Measurements from ENCODE around the gene NAA35. TPM values are rescaled to one million over a fixed set of nuclear protein-coding genes. Genes with fewer than 3 reads are reported as not detected.
"Not testable (repeated sequence)": the region's sequence is repeated elsewhere in the genome, so short reads cannot be mapped to it uniquely, and the experiment has no call there.

The NAA35 gene
- total and polyA plus RNA-seq, 2 experiments from 2014 or later = 29.2 to 31.6 TPM

GRCh38 chr9:85935950-85936349, 5.0 kb upstream of the NAA35 start:
- not testable (repeated sequence) for H3K79me2 ChIP-seq (replicated peaks; ENCODE audit: insufficient read depth); H3K27me3 Mint-ChIP-seq (ENCODE audit: insufficient read depth, low read depth, poor library complexity); H3K4me3 Mint-ChIP-seq; ATAC-seq; H4K20me1 ChIP-seq (replicated peaks; ENCODE audit: insufficient read depth); H3K4me1 ChIP-seq (ENCODE audit: insufficient read depth); H3K4me1 Mint-ChIP-seq; H3K4me2 ChIP-seq; H3F3A ChIP-seq (replicated peaks; ENCODE audit: low read depth); H3K36me3 ChIP-seq (ENCODE audit: insufficient read depth); H3K9me2 ChIP-seq (ENCODE audit: insufficient read depth); H3K27ac ChIP-seq (ENCODE audit: low read depth); H3K36me3 Mint-ChIP-seq (ENCODE audit: low read depth); H3K4me3 ChIP-seq; H3K27me3 ChIP-seq (ENCODE audit: insufficient read depth); DNase-seq (ENCODE audit: low spot score); H3K27ac Mint-ChIP-seq; H3K9me3 Mint-ChIP-seq
- H2AFZ ChIP-seq = peak overlapping the region; percentile 94

DNA sequence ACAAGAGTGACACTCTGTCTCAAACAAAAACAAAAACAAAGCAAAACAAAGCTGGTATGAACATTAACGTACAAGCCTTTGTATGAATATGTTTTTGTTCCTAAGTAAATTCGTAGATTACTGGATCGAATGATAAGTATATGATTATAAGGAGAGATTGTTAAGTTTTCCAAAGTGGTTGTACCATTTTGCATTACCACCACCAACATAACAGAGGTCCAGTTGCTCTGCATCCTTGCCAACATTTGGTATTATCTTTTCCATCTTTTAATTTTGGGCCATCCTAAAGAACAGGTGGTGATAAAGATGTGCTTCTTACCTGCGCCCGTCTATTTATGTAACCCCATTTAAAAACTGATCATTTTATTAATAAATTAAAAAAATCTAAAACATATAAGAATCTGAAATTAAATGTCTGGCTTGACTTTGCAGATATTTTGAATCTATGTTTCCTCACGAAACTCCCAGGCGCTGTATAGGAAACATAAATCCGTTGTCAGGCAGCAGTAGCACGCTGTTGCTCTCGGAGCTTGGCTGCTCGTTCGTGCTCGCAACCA, 593 bp upstream of the NAA35 start:
- peaks cover 3% of the 10 kb centered on the region; the same call in 2 of the 3 replicates for H3K36me3 Mint-ChIP-seq (ENCODE audit: low read depth)
- Histone ChIP-seq H3K27me3 (ENCODE audit: insufficient read depth) (no peaks in the 10 kb centered on the region), H2AFZ (peak overlapping the region; percentile 20; the same call in 1 of the 2 replicates), H3K4me2 (peak overlapping the region; percentile 71), H3K9me2 (ENCODE audit: insufficient read depth) (no peaks in the 10 kb centered on the region), H3K4me3 (peak overlapping the region; percentile 51), H3K79me2 (replicated peaks; ENCODE audit: insufficient read depth) (peaks cover 39% of the 10 kb centered on the region), H4K20me1 (replicated peaks; ENCODE audit: insufficient read depth) (0 out of 2 replicates have a peak, but pooled peaks cover 15% of the 10 kb centered on the region), H3K36me3 (ENCODE audit: insufficient read depth) (peaks cover 23% of the 10 kb centered on the region; the same call in 1 of the 2 replicates), H3K4me1 (ENCODE audit: insufficient read depth) (peaks cover 7% of the 10 kb centered on the region; the same call in 1 of the 2 replicates), H3K27ac (ENCODE audit: low read depth) (peak overlapping the region; percentile 62; the same call in 1 of the 2 replicates), H3F3A (replicated peaks; ENCODE audit: low read depth) (peaks cover 5% of the 10 kb centered on the region; the same call in 1 of the 2 replicates)
- peaks cover 3% of the 10 kb centered on the region; the same call in 1 of the 3 replicates for H3K4me1 Mint-ChIP-seq
- TF ChIP-seq POLR2AphosphoS5 (IDR thresholded peaks at IDR 0.05; ENCODE audit: low read depth) (no peak; the same call in none of the 2 replicates), STAT1 (IDR thresholded peaks at IDR 0.05; ENCODE audit: unreplicated experiment) (no peak), JUNB (IDR thresholded peaks at IDR 0.05; ENCODE audit: unreplicated experiment) (no peak), ZNF114 (CRISPR knock-in tag; IDR thresholded peaks at IDR 0.05) (no peak), CREB1 (CRISPR knock-in tag; IDR thresholded peaks at IDR 0.05; ENCODE audit: low read depth) (no peak), EZH2 (IDR thresholded peaks at IDR 0.05; ENCODE audit: low read depth, unreplicated experiment) (no peak)
- TF ChIP-seq, protein P1, sequence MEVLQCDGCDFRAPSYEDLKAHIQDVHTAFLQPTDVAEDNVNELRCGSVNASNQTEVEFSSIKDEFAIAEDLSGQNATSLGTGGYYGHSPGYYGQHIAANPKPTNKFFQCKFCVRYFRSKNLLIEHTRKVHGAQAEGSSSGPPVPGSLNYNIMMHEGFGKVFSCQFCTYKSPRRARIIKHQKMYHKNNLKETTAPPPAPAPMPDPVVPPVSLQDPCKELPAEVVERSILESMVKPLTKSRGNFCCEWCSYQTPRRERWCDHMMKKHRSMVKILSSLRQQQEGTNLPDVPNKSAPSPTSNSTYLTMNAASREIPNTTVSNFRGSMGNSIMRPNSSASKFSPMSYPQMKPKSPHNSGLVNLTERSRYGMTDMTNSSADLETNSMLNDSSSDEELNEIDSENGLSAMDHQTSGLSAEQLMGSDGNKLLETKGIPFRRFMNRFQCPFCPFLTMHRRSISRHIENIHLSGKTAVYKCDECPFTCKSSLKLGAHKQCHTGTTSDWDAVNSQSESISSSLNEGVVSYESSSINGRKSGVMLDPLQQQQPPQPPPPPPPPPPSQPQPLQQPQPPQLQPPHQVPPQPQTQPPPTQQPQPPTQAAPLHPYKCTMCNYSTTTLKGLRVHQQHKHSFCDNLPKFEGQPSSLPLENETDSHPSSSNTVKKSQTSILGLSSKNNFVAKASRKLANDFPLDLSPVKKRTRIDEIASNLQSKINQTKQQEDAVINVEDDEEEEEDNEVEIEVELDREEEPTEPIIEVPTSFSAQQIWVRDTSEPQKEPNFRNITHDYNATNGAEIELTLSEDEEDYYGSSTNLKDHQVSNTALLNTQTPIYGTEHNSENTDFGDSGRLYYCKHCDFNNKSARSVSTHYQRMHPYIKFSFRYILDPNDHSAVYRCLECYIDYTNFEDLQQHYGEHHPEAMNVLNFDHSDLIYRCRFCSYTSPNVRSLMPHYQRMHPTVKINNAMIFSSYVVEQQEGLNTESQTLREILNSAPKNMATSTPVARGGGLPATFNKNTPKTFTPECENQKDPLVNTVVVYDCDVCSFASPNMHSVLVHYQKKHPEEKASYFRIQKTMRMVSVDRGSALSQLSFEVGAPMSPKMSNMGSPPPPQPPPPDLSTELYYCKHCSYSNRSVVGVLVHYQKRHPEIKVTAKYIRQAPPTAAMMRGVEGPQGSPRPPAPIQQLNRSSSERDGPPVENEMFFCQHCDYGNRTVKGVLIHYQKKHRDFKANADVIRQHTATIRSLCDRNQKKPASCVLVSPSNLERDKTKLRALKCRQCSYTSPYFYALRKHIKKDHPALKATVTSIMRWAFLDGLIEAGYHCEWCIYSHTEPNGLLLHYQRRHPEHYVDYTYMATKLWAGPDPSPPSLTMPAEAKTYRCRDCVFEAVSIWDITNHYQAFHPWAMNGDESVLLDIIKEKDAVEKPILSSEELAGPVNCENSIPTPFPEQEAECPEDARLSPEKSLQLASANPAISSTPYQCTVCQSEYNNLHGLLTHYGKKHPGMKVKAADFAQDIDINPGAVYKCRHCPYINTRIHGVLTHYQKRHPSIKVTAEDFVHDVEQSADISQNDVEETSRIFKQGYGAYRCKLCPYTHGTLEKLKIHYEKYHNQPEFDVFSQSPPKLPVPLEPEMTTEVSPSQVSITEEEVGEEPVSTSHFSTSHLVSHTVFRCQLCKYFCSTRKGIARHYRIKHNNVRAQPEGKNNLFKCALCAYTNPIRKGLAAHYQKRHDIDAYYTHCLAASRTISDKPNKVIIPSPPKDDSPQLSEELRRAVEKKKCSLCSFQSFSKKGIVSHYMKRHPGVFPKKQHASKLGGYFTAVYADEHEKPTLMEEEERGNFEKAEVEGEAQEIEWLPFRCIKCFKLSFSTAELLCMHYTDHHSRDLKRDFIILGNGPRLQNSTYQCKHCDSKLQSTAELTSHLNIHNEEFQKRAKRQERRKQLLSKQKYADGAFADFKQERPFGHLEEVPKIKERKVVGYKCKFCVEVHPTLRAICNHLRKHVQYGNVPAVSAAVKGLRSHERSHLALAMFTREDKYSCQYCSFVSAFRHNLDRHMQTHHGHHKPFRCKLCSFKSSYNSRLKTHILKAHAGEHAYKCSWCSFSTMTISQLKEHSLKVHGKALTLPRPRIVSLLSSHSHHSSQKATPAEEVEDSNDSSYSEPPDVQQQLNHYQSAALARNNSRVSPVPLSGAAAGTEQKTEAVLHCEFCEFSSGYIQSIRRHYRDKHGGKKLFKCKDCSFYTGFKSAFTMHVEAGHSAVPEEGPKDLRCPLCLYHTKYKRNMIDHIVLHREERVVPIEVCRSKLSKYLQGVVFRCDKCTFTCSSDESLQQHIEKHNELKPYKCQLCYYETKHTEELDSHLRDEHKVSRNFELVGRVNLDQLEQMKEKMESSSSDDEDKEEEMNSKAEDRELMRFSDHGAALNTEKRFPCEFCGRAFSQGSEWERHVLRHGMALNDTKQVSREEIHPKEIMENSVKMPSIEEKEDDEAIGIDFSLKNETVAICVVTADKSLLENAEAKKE (CRISPR knock-in tag; IDR thresholded peaks at IDR 0.05) = no peak
- no peak overlapping the region; the same call in 2 of the 3 replicates for H3K4me3 Mint-ChIP-seq
- no peak for ATAC-seq
- H3K27ac Mint-ChIP-seq = peak overlapping the region; percentile 92
- H3K9me3 Mint-ChIP-seq = peaks cover 3% of the 10 kb centered on the region; the same call in 1 of the 3 replicates
- DNase-seq (ENCODE audit: low spot score) = peak; percentile 6
- H3K27me3 Mint-ChIP-seq (ENCODE audit: insufficient read depth, low read depth, poor library complexity) = peaks cover 2% of the 10 kb centered on the region

All from GM23338 (cell line).